ENCODE data around the gene RAB40A. TPM values are rescaled to one million over a fixed set of nuclear protein-coding genes. Genes with fewer than 3 reads are reported as not detected.

Gene RAB40A
- total and polyA plus RNA-seq, 9 of the 15 experiments (the other 6 are each of a cell fraction or from before 2014, with no cell fraction given): 0.07 to 0.15 (median 0.10) TPM; not detected in 3

GRCh38 chrX:103554687-103555424, 35.6 kb upstream of the RAB40A start:
- FAIRE-seq (peak; percentile 80), ATAC-seq (peak; percentile 87), DNase-seq (ENCODE audit: extremely low read depth in 1 of 4, low spot score in 3 of 4) (peak; percentile 13 to 78 (median 40))
- H3K79me2 ChIP-seq (ENCODE audit: control insufficient read depth, insufficient read depth, low read length): no peaks in the 10 kb centered on the region
- H3K36me3 ChIP-seq (ENCODE audit: control insufficient read depth, insufficient read depth, low read length): no peaks in the 10 kb centered on the region
- no peaks in the 10 kb centered on the region for H3K9me1 ChIP-seq (ENCODE audit: control insufficient read depth, insufficient read depth, low read length)
- peak overlapping the region; percentile 15; the same call in 1 of the 3 replicates for H3K27ac ChIP-seq (ENCODE audit: extremely low read depth, low read depth, low read length)
- H3K4me1 ChIP-seq (replicated peaks in 1 of 2; ENCODE audit: control insufficient read depth in 2 of 2, insufficient read depth in 2 of 2, low read length in 2 of 2): no peaks in the 10 kb centered on the region
- BruUV-seq (replicated peaks): no TSS peak
- intact Hi-C loops (cut with micrococcal nuclease): no loop called here
- POLR2A ChIA-PET: interaction anchor here (0.6 kb wide), 1 partner anchor 30 kb away, joined by 3 read pairs; no protein-coding TSS in a partner anchor
- H3K4me2 ChIP-seq (ENCODE audit: insufficient read depth, low read length): peak overlapping the region; percentile 87
- H3K9ac ChIP-seq (ENCODE audit: insufficient read depth in 1 of 2, low read depth in 2 of 2, low read length in 2 of 2): peak overlapping the region; percentile 60 to 65; a peak in 3 of 4 replicates
- H4K20me1 ChIP-seq (replicated peaks; ENCODE audit: control insufficient read depth, insufficient read depth, low read length): no peaks in the 10 kb centered on the region
- 2% methylated on average over 17 of the region's 19 CpGs for WGBS (ENCODE audit: insufficient coverage, low coverage, missing lambda C conversion rate)
- peak overlapping the region; percentile 92 for H2AFZ ChIP-seq (ENCODE audit: low read depth, low read length)
- no peaks in the 10 kb centered on the region for H3K27me3 ChIP-seq (ENCODE audit: control insufficient read depth in 2 of 2, insufficient read depth in 2 of 2, low read length in 2 of 2)
- H3K4me3 ChIP-seq: peak overlapping the region; percentile 50
- in situ Hi-C loops (cut with MboI): no loop called here
- CTCF ChIA-PET (ENCODE audit: low intra/inter-chr PET ratio): no interaction called here
- no peaks in the 10 kb centered on the region for H3K9me3 ChIP-seq (replicated peaks; ENCODE audit: control insufficient read depth, insufficient read depth, low read depth, low read length)
- TF ChIP-seq ZNF263 (CRISPR knock-in tag; IDR thresholded peaks at IDR 0.05; ENCODE audit: borderline replicate concordance) (no peak), HCFC1 (IDR thresholded peaks at IDR 0.05; ENCODE audit: low read depth, low read length) (peak; percentile 62), CREB1 (IDR thresholded peaks at IDR 0.05) (peak; percentile 96), CREB1 (CRISPR knock-in tag; IDR thresholded peaks at IDR 0.05) (peak; percentile 94), KDM5B (IDR thresholded peaks at IDR 0.05; ENCODE audit: insufficient replicate concordance, low read depth, low read length) (peak; percentile 56), ZFX (CRISPR knock-in tag; IDR thresholded peaks at IDR 0.05) (peak; percentile 40), MTA1 (IDR thresholded peaks at IDR 0.05; ENCODE audit: borderline replicate concordance) (peak; percentile 96), ZC3H4 (CRISPR knock-in tag; IDR thresholded peaks at IDR 0.05; ENCODE audit: borderline replicate concordance) (no peak), RFX1 (IDR thresholded peaks at IDR 0.05) (peak; percentile 98), PHF8 (IDR thresholded peaks at IDR 0.05; ENCODE audit: borderline replicate concordance, low read length) (peak; percentile 60; the same call in 1 of the 2 replicates), JUND (IDR thresholded peaks at IDR 0.05; ENCODE audit: borderline replicate concordance, low read depth, low read length) (peak; percentile 31; the same call in 1 of the 2 replicates), JUND (tag; IDR thresholded peaks at IDR 0.05; ENCODE audit: borderline replicate concordance, low read depth, low read length) (0 out of 3 replicates have a peak, but pooled peaks have one; percentile 26), TBP (optimal IDR thresholded peaks at IDR 0.05; ENCODE audit: low read depth, low read length) (peak; percentile 13), MAFF (IDR thresholded peaks at IDR 0.05; ENCODE audit: low read length) (no peak), ATF7 (IDR thresholded peaks at IDR 0.05) (peak; percentile 87; the same call in 1 of the 2 replicates), NRF1 (conservative IDR thresholded peaks at IDR 0.05 in 1 of 2, IDR thresholded peaks at IDR 0.05 in 1 of 2) (peak; percentile 66 to 69), SRSF7 (optimal IDR thresholded peaks at IDR 0.05; ENCODE audit: low read depth, low read length) (no peak), PREB (CRISPR knock-in tag; IDR thresholded peaks at IDR 0.05) (0 out of 2 replicates have a peak, but pooled peaks have one; percentile 78), CREM (IDR thresholded peaks at IDR 0.05; ENCODE audit: low read depth) (peak; percentile 98), XRCC3 (IDR thresholded peaks at IDR 0.05) (no peak), ATF3 (IDR thresholded peaks at IDR 0.05) (peak; percentile 70), ATF3 (CRISPR knock-in tag; conservative IDR thresholded peaks at IDR 0.05) (no peak), ATF1 (CRISPR knock-in tag; IDR thresholded peaks at IDR 0.05) (peak; percentile 79), ATF1 (tag; IDR thresholded peaks at IDR 0.05) (peak; percentile 97)

Data from K562 (cell line).